SK-N-SH treated with all-trans-retinoic acid at 6 μM for 48 hours (cell line): ENCODE results near the gene BNC2.
"Not testable (repeated sequence)": the region's sequence is repeated elsewhere in the genome, so short reads cannot be mapped to it uniquely, and the experiment has no call there.

Experiments used
- ARNTL ChIP-seq: fragments of 450-650 bp; formaldehyde crosslinking; IDR thresholded peaks from 2 replicates; pipeline ENCODE4 v1.5.0; 2020; ENCODE audit warnings: low read depth, mild to moderate bottlenecking, moderate library complexity, borderline replicate concordance
- ISL1 ChIP-seq: fragments of 250-450 bp; sonication (Bioruptor Pico); IDR thresholded peaks from 2 replicates; pipeline ENCODE4 v2.1.2; 2022; ENCODE audit warnings: mild to moderate bottlenecking, moderate library complexity
- ZNF8 ChIP-seq: fragments of 450-650 bp; formaldehyde crosslinking; IDR thresholded peaks from 2 replicates; pipeline ENCODE4 v1.5.0; 2020; ENCODE audit warnings: mild to moderate bottlenecking, moderate library complexity
- TF ChIP-seq, protein P1 (sequence below): fragments of 250-450 bp; sonication (Bioruptor Pico); IDR thresholded peaks from 2 replicates; pipeline ENCODE4 v1.5.1; 2020; ENCODE audit warnings: low read depth, mild to moderate bottlenecking, moderate library complexity

DNA sequence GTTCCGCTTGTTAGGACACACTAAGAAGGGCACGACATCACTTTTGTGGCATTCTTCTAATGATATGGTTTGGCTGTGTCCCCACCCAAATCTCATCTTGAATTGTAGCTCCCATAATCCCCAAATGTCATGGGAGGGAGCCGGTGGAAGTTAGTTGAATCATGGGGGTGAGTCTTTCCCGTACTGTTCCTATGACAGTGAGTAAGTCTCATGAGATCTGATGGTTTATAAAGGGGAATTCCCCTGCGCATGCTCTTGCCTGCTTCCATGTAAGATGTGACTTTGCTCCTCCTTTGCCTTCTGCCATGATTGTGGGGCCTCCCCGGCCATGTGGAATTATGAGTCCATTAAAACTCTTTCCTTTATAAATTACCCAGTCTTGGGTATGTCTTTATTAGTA lies 431.6 kb downstream of the BNC2 start:
- TF ChIP-seq, protein P1, sequence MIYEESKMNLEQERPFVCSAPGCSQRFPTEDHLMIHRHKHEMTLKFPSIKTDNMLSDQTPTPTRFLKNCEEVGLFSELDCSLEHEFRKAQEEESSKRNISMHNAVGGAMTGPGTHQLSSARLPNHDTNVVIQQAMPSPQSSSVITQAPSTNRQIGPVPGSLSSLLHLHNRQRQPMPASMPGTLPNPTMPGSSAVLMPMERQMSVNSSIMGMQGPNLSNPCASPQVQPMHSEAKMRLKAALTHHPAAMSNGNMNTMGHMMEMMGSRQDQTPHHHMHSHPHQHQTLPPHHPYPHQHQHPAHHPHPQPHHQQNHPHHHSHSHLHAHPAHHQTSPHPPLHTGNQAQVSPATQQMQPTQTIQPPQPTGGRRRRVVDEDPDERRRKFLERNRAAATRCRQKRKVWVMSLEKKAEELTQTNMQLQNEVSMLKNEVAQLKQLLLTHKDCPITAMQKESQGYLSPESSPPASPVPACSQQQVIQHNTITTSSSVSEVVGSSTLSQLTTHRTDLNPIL (CRISPR knock-in tag) = not testable (repeated sequence)
- not testable (repeated sequence) for TF ChIP-seq ISL1 (CRISPR knock-in tag); ZNF8; ARNTL (CRISPR knock-in tag)
